Mammary microvascular endothelial cell (primary cell): ENCODE data around the gene CCDC154. TPM values are rescaled to one million over a fixed set of nuclear protein-coding genes. Genes with fewer than 3 reads are reported as not detected.

Experiments
- total RNA-seq: library from RNA; depleted of rRNA; stranded (reverse); fragments of >200 nt; gene quantifications from 2 replicates; pipeline ENCODE4 v1.2.3, GENCODE V29; 2015

The CCDC154 gene, protein sequence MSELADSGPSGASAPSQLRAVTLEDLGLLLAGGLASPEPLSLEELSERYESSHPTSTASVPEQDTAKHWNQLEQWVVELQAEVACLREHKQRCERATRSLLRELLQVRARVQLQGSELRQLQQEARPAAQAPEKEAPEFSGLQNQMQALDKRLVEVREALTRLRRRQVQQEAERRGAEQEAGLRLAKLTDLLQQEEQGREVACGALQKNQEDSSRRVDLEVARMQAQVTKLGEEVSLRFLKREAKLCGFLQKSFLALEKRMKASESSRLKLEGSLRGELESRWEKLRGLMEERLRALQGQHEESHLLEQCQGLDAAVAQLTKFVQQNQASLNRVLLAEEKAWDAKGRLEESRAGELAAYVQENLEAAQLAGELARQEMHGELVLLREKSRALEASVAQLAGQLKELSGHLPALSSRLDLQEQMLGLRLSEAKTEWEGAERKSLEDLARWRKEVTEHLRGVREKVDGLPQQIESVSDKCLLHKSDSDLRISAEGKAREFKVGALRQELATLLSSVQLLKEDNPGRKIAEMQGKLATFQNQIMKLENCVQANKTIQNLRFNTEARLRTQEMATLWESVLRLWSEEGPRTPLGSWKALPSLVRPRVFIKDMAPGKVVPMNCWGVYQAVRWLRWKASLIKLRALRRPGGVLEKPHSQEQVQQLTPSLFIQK
- total RNA-seq = 0.05 TPM in 1 of 2 replicates, not detected in the other

DNA sequence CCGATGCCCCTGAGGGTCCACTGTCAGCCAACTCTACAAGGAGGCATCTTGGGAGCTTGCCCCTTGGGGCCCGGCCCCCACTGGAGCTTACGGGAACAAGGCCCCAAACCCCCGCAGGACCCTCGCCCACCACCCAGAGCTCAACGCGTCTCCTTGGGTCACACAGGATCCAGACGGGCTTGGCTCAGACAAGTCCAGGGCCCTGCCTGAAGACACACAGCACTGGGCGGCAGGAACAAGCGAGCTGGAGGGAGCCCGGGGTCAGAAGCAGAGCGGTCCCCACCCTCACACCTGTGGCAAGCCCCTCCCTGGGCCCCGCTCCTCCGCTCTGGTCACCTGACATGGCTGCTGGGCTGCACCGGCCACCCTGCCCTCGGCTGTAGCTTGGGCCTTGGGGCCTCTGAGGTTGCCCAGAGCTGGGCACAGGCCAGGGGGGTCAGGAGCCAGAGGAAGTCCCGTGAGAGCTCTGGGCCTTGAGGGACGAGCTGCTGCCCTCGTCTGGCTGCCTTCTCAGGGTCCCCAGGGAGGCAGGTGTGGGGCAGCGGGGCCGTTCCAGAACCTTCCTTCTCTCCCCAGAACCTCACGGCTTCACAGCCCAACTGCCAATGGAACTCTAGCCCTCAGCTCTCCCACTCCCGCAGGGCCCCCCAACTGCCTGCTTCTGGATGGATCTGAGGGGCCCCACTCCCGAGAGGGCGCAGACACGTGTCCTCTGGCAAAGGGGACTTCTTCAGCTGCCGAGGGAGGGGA, at the start of gene CCDC154:
TSS of gene CCDC154 (minus strand) at position 577 of the 750 bp plus-strand sequence. CDS start at position 343, 234 bp downstream.

DNA sequence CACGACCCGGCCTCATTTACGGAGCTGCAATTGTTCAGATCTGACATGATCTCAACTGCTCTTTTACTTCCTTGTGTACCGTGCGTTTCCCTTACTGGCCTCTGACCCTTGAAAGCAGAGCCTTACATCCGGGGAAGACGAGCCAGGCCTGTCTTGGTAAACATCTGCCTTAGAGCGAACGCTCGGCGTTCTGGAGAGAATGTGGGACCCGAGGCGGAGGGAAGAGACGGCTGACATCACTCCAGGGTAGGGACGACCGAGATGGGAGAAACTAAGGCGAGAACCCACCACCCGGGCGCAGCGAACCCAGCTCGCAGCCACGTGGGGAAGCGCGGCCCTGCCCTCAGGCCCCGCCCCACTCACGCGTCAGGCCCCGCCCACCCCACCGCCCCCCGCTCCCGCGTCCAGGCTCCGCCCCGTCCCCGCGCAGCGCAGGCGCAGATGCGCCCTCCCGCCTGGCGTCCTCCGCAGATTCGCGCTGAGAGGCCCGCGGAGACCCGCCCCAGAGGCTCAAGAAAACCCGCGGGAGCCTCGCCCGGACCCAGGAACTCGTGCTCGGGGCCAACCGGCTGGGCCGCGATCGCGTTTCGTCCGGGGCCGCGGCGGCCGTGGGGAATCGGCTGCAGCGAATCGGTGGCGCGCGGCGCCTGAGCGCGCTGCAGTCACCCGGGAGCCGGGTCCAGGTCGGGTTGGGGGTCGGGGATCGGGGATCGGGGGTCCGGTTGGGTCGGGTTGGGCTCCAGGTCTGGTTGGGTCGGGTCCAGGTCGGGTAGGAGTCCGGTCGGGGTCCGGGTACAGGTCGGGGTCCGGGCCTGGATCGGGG, 48.8 kb upstream of the CCDC154 start, which contains the start of gene TELO2:
TSS of gene TELO2 (plus strand) at position 438 of the 823 bp plus-strand sequence. CDS start 922 bp downstream, outside the sequence.

GRCh38 chr16:1488619-1489018, 44.3 kb upstream of the CCDC154 start, which contains the start of gene PTX4:
Gene PTX4 (minus strand): TSS chr16:1488944. CDS start chr16:1488909, 35 bp downstream.

GRCh38 chr16:1474796-1475551, 30.6 kb upstream of the CCDC154 start, which contains the start of gene CLCN7:
Gene CLCN7 (minus strand): TSS chr16:1475028. CDS start chr16:1474974, 54 bp downstream.

DNA sequence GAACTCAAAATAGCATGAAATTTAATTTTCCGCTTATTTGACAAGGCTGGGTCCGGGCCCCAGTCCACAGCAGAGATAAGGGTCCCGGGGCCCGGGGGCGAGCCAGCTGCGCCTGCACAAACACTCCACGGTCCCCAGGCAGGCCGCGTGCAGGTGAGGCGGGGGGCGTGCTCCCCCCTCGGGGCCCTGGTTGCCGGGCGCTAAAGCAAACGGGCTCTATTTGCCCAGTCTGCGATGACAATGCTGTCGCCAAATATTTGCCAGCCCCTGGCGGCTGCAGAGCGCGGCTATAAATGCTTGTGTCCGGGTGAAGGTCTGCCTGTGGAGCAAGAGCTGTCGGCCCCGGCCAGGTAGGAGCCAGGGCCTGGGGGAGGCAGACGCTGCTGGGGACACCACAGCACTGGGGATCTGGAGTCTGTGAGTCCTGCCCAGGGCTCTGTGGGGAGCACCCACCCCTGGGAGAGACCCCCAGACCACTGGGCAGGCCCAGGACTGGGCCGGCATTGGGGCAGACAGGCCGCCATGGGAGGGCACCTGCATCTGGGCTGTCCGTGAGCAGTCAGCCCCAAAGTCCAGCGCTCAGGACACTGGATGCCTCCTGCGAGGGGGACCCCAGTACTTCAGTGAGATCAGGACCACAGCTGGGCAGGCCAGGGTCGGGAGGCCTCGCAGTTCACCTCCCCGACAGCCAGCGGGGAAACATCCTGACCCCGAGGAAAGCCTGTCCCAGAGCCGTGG, 13.4 kb downstream of the CCDC154 start, which contains the start of gene PERCC1:
TSS of gene PERCC1 (plus strand) at position 320 of the 738 bp plus-strand sequence. CDS start 1,516 bp downstream, outside the sequence.

DNA sequence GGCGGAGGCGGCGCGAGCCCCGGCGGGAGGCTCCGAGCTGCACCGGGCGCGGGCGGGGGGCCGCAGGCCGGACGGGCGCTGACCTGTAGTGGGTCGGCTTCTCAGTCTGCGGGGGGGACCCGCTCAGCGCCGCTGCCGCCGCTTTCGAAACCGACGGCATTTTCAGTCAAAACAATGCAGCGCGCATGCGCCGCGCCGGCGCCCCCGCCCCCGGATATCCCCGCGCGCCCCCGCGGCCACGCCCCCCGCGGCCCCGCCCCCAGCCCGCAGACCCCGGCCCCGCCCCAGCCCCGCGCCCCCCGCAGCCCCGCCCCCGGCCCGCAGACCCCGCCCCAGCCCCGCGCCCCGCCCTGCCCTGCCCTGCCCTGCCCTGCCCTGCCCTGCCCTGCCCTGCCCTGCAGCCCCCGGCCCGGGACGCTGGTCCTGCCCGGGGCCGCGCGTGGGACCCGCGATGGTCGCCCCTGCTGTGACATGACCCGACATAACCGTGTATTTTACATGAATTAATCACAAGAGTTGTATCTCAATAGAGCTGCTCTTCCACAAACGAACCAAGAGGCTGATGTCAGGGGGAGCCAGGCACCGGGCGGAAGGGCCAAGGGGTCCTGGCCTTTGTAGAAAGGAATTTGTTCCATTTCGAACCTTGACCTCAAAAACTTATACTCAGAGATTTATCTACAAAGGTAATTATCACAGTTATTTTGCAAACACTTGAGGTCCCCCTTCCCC, 29.7 kb downstream of the CCDC154 start, which contains the start of gene UNKL:
TSS of gene UNKL (minus strand) at position 173 of the 729 bp plus-strand sequence. CDS start at position 160, 13 bp downstream.

Other genes with a start within 250 kb of the CCDC154 start
- gene TPSG1, start 219.3 kb downstream of the CCDC154 start, total RNA-seq = not detected in 2 replicates
- gene TPSB2, start 214.4 kb downstream of the CCDC154 start, total RNA-seq = not detected in 2 replicates
- gene TPSAB1, start 203.9 kb downstream of the CCDC154 start, total RNA-seq = not detected in 2 replicates
- gene TPSD1, start 188.5 kb downstream of the CCDC154 start, total RNA-seq = not detected in 2 replicates
- 72.6 and 78.7 TPM in 2 replicates for gene UBE2I, start 134.9 kb downstream of the CCDC154 start, total RNA-seq
- 0.33 and 0.54 TPM in 2 replicates for gene BAIAP3, start 110.9 kb downstream of the CCDC154 start, total RNA-seq
- 122 and 128 TPM in 2 replicates for gene TSR3, start 92.7 kb downstream of the CCDC154 start, total RNA-seq
- 44.8 and 46.0 TPM in 2 replicates for gene GNPTG, start 92.6 kb downstream of the CCDC154 start, total RNA-seq
- gene UNKL, start 29.9 kb downstream of the CCDC154 start, total RNA-seq = 7.3 and 8.8 TPM in 2 replicates
- 18.6 and 28.3 TPM in 2 replicates for gene UQCC4, start 23.8 kb downstream of the CCDC154 start, total RNA-seq
- gene PERCC1, start 13.5 kb downstream of the CCDC154 start, total RNA-seq = not detected in 2 replicates
- 39.7 and 45.1 TPM in 2 replicates for gene CLCN7, start 30.5 kb upstream of the CCDC154 start, total RNA-seq
- 0.20 TPM in 1 of 2 replicates, not detected in the other for gene PTX4, start 44.4 kb upstream of the CCDC154 start, total RNA-seq
- gene TELO2, start 48.8 kb upstream of the CCDC154 start, total RNA-seq = 23.8 and 27.4 TPM in 2 replicates
- 53.5 and 61.6 TPM in 2 replicates for gene TMEM204, start 89.1 kb upstream of the CCDC154 start, total RNA-seq
- gene IFT140, start 167.5 kb upstream of the CCDC154 start, total RNA-seq = 12.8 and 13.0 TPM in 2 replicates
- 7.7 and 10.7 TPM in 2 replicates for gene CRAMP1, start 167.8 kb upstream of the CCDC154 start, total RNA-seq
- 82.3 and 108 TPM in 2 replicates for gene JPT2, start 233.7 kb upstream of the CCDC154 start, total RNA-seq